Activated gamma-delta T cell treated with anti-CD3 and anti-CD28 coated beads, Interleukin-2, amount 50 U/mL, for 16 hours (primary cell): ENCODE measurements around the gene CAMKMT.

Experiments used
- DNase-seq: peaks from one replicate; pipeline ENCODE4 v3.0.0-alpha.2; 2020; ENCODE audit warnings: low read depth

Gene CAMKMT

DNA sequence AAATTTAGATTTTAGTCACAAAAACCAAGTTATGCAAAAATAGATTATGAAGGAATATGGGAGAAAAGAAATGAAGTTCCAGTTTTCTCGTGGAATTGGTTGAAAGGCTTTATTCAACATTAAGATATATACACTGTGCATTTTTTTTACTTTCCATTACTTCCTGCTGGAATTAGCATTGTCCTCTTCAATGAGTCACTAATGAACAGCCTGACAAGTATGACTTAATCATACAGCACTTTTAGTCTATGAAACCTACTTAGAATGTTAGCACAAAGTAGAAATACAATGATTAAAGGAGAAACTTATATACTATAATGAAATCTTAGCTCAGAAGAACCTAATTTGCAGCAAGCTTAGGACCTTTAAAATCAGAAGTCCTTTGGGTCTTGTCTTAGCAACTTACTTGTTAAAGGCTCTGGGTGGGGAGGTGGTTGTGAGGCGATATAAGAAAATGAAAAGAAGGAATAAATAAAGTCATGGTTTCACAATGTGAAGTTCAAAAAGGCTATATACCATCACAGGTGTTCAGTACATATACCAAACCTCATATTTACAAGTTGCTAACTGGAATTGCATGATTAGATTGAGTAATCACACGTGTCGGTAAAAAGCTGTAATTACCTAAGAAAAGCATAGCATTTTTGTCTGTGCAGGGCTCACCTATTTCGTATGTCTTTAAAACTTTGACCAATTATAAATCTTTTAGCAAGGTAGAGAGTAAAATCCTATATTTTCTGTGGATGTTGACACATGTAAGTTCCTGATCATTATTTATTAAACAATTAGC, 236.8 kb downstream of the CAMKMT start:
- no peak for DNase-seq

DNA sequence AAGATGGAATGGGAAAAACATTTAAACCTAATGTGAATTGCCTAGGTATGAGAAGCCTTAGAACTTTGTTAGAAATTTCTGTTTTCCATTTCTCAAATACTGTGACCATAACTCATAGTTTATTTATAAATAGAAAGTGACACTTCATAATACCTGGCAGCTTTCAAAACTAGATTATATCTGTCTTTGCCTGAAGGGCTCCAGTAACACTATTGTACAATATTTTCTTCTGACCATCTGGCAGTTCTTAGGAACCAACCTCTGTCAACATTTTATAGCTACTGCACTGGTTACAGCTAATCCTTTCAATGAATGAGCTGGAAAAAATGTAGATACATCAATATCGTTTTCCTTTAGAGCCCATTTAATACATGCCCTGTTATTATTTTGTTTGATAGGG, 237.4 kb downstream of the CAMKMT start:
- DNase-seq: no peak

DNA sequence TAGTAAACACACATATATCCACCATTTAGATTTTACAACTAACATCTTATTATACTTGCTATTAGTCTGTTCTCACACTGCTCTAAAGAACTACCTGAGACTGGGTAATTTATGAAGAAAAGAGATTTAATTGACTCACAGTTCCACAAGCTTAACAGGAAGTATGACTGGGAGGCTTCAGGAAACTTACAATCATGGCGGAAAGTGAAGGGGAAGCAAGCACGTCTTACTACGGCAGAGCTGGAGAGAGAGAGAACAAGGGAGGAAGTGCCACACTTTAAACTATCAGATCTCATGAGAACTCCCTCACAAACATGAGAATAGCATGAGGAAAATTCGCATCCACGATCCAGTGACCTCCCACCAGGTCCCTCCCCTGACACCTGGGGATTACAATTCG, 240.7 kb downstream of the CAMKMT start:
- no peak for DNase-seq

DNA sequence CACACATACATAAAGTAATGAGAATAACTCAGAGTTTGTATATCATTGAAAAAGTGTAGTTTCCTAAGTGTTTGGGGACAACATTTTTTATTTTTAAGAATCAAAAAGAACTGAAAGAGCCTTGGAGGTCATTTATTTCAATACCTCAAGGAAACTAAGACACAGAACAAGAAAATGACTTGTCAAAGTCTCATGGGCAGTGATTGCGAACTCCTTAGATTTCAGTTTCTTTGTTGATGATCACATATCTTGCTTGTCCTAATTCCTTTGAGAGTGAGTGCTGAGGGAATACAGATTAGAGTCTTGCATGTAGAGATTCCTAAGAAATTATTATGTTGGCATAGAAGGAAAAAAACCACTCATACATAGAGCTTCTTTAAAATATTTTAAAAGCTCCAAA, 243.8 kb downstream of the CAMKMT start:
- DNase-seq: no peak

DNA sequence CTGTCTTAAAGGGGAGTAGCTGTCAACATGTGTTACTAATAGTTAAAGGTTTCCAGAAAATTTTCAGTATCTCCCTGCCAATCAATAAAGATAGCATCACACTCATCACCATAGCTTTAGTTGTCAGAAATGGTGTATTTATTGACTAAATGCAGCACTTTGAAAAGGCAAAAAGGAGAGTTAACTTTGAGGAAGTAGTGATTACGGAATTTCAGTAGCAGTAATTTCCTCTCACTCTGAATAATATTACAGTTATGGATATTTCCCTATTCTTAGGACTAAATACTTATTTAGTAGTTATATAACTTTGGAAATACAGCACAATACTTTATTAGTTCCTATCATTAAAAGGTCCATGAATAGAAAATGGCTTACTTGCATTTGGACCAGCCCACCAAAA, 250.5 kb downstream of the CAMKMT start:
- DNase-seq: no peak

DNA sequence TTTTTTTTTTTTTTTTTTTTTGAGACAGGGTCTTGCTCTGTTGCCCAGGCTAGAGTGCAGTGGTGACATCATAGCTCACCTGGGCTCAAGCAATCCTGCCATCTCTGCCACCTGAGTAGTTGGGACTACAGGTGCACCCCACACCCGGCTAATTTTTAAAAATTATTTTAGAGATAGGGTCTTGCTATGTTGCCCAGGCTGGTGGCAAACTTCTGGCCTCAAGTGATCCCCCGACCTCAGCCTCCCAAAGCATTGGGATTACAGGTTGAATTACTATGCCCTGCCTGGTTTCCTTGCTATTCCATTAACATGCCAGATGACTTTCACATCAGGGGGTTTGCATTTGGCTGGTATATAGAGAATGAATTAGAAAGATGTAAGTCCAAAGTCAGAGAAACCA, 253.2 kb downstream of the CAMKMT start:
- no peak for DNase-seq

DNA sequence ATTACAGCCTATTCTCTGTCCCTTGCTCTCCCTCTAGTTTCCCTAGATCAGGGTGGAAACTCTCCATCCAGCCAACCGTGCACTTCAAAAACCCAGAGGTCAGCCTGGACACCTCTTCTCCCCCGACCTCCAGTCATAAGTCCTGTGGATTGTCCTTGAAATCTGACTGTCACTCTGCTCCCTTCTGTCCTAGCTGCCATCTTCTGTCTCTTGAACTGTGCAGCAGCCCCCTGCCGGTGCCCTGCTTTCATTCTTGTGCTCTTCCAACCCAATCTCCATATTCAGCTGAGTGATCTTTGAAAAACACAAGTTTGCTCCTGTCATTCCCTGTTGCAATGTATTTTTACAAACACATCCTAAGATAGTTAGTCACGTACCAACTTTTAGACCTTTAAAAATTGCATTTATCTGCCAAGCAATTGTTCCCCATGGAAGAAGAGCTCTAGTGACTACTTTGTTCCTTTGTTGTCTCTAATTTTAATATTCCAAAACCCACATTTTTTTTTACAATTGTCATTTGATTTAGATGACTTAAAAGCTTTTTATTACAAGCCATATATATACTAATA, 254.3 kb downstream of the CAMKMT start:
- no peak for DNase-seq

DNA sequence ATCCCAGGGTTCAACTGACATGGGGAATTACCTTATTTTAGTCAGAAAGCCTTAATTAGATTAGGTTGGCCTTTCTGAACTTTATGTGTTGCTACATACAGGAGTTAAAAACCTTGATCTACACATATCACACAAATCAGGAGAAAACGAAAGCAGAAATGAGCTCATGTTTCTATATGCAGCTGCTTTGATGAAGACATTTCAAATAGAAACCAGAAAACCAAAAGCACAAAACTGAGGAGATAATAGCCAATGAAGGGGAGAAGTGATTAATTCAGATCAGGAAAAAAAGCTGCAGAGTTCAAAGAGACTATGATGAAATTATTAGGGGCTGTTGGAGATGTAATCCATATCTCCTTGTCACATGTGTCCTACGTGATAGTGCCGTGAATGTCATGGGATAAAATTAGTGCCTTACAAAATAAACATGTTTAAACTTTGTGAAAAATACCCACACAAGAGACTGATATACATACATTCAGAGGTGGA, 255.0 kb downstream of the CAMKMT start:
- no peak for DNase-seq

DNA sequence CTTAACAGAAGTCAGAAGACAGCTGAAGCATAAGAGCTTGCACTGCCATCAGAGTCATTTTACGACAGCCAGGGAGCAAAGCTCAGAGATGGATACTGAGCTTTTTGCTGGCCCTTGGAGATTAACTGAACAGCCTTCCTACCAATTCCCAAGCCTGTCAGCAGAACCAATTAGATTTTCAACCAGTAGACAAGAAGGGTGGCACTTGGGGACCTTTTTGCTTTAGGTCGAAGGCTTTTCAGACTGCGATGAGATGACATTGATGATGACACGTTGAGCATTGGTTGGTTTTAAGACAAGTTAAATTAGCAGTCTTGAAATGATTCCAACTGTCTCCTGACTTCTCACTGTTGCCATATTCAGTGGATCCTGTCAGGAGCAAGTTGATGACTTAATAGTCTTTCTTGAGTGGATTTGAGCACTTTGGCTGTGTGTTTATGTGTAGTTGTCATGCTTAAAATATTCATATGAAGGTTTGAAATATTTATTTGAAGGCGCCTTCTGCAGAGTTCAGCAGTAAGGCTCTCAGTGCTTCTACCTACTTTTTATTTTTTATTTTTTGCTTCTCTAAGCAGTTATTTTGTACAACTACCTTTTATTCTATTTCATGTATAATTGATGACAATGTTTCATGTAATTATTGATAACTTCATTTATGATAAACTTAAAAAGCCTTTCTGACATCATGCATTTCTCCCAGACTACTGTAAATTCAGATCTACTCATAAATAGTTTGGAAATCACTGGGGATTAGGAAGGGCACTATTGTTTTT, 256.7 kb downstream of the CAMKMT start:
- no peak for DNase-seq

DNA sequence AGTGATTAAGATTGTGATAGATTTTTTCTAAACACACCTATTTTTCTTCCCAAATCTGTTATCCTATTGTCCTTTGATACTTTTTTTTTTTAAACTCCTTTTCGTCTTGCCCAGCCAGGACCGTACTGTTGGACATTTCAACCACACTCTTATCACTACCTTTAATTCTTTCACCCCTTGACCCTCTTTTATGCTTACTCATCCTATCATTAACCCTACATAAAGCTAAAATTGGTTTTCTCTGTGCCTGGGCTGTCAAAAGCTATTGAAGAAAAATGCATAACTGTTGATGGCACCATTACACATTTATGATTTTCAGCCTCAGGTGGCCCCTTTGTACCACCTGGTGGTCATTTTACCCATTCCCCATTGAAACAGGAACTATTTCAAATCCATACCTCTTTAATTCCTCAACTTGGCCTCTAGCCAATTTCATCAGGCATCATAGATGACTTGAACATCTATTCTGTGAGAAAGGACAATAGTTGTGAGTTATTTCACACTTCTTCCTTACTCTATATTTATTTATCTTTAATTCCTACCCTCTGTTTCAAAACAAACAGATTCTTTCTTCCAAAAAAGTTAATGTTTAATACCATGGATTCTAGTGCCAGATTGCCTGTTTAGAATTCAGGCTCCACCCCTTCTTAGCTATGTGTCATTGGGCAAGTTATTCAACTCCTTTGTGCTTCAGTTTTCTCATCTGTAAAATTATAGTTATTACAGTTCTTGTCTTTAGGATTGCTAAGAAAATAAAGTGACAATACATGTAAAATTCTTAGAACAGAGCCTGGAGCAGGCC, 258.6 kb downstream of the CAMKMT start:
- DNase-seq: no peak

DNA sequence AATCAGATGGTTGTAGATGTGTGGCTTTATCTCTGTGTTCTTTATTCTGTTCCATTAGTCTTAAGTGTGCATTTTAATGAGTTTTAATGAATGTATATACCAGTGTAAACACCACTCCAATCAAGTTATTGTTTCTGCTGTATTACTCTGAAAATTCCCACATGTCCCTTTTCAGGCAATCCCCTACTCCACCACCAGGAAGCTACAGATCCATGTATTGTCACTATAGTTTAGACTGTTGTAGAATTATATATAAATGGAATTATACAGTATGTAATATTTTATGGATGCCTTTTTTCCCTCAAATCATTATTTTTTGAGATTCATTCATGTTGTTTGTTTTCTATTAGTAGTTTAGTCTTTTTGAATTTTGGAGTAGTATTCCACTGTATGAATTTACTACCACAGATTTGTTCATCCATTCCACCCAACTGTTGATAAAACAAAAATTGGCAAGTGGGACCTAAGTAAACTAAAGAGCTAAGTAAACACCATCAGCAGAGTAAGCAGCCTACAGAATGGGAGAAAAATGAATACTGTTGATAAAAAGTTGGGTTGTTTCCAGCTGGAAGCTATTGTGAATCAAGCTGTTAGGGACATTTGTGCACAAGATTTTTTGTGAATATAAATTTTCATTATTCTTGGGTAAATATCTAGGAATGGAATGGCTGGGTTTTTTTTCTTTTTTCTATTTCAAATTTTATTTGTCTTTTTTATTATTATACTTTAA, 262.0 kb downstream of the CAMKMT start:
- no peak for DNase-seq

DNA sequence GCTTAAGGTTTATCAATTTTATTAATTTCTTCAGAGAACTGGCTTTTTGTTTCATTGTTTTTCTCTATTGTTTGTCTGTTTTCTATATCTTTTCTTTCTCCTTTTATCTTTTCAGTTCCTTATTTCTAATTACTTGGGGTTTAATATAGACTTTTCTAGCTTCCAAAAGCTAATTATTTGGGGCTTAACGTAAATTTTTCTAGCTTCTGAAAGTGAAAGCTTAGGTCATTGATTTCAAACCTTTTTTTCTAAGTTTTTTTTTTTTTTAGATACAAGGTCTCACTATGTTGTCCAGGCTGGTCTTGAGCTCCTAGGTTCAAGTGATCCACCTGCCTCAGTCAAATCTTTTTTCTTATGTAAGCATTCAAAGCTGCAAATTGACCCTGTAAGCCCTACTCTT, 266.6 kb downstream of the CAMKMT start:
- no peak for DNase-seq

DNA sequence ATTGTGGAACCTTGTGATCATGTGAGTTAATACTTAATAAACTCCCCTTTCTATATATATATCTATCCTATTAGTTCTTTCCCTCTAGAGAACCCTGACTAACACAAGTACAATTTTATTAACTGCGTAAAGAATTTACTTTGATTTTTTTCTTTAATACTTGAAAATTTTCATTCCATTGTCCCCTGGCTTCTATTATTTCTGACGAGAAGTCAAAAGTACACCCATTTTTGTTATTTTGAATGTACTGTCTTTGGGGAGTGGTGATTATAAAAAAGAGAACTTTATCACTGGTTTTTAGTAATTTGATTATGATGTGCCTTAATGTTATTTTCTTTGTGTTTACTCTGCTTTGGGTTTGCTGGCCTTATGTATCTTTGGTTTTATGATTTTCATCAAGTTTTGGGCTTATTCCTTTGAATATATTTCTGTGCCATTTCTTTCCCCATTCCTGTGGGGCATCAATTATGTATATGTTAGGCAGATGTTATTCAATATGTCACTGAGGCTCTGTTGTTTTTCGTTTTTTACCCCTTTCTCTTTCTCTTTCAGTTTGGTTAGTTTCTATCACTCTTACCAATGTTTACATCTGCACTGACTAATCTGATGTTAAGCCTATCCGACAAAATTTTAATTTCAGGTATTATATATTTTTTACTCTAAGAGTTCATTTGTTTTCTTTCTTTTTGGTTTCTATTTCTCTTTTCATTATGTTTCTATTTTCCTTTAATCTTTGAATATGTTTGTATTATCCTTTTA, 271.4 kb downstream of the CAMKMT start:
- no peak for DNase-seq

DNA sequence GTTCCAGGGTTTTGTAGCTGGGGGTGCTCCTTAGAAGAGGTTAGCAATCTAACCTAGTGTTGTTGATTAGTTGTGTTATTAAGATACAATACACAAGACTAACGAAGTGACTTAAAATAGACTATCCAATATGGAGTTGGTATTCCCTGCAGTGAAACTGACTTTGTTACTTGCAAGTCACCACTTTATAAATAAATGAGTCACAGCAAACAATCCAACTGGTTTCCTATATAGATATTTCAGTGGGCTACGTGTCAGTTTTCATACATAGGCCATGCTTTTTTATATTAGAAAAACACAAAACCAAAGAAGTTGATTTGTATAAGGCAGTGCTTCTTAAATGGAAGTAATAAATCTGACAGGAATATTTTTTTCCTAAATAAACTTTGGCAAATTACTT, 274.0 kb downstream of the CAMKMT start:
- DNase-seq: no peak

DNA sequence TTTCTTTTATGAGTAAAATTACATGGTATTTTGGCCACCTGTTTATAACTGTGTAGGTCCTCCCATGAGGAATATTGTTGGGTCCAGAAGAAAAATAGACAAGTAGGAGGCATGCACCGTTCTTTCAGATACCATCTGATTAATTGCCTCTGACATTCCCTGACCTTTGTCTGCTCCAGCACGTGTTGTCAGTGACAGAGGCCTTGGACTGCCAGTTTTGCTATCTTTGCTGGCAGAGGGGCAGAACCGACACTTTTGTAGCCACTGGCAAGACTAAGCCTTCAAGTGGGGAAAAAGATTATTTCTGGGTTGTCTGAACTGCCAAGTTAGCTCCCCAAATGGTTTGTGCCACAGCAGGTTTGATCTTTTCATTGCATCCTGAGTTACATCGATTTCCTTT, 276.9 kb downstream of the CAMKMT start:
- DNase-seq: no peak

DNA sequence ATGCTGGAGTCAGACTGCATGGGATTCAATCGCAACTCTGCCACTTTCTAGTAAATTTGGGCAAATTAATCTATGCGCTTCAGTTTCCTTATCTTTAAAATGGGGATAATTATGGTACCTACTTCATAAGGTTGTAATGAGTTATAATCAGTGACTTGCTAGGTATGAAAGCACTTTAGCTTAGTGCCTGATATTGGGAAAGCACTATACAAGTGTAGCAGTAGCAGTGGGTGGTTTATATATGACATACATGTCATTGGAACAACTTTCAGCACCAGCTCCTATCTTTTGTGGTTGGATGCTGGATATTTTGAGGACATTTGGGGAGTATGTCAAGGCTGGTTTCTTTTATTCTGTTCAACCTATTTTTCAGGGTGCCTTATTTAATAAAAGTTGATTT, 277.7 kb downstream of the CAMKMT start:
- DNase-seq: no peak

DNA sequence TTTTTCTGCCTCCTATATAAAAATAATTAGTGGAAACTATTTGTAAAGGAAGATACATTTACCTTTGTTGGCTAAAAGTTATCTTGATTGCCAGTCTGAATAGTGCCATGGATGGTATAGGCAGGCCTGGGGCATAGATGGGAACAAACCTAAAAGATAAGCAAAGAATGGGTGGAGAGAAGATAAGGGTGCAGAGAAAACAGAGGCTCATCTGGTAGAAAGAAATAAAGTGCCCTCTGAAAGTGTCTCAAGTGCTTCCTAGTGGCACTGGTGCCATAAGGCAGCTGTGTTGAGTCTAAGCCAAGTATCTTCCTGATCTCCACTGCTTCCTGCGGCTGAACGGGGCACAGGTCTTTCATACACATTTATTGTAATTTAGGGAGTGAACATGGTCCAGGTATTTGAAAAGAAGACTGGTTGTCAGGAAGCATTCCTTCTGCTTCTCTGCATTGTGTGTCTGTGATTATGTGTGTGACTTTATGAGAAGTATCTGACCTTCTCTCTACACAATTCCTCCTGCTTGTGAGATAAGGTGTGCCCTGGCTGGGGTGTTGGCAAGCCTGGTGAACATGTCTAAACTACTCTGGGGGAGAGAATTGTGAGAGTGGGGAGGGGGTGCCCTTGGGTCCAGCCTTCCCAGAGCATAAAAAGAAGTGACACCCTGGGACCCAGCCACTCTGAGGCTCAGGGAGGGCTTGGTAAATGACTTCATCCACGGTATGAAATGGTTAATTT, 280.5 kb downstream of the CAMKMT start:
- DNase-seq: no peak

DNA sequence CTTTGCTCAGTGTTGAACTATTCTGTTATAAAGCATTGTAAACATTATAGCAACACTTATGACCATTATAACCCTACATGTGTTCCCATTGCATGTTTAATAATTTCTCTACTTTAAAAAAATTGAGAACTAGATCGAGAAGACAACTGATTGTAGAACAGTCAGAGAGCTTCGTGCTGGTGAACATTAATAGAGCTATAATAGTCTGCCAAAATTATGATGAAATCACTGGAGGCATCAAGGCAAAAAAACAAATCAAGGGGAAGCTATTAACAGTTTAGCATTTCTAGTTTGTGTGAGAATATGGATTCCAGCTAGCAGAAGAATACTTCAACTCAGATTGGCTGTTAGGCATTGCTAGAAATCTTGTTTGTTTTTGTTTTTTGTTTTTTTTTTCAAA, 284.2 kb downstream of the CAMKMT start:
- no peak for DNase-seq

DNA sequence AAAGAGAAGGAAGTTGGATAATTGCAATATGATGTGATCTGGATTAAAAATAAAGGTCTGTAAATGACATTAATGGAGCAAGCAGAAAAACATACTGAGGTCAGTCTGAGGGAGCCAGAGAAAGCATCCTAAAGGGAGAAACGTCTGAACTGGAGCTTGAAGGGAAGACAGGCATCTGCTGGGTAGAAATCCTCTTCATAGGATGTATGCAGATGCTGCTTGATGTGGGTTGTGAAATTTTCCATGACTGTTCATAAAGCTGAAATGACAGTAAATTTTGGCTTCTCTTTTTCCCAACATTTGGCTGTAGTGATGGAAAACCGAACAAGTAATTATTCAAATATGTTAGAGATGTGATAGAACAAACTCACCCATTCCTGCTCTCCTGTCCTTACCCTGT, 287.6 kb downstream of the CAMKMT start:
- no peak for DNase-seq

DNA sequence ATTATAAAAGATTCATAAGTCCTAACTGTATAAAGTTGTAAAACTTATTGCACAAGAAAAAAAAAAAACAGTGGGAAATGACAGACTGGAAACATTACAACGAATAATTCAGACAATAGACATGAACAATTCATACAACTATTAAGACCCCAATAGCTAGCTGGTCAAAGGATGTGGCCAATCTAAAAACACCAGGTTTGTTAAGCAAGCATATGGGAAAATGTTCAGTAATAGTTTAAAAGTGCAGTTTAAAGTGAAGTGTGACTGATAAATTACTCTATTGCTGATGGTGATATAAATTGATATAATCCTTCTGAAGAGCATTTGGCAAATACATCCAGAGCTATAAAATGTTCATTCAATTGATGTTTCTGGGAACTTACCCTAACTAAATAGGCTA, 289.0 kb downstream of the CAMKMT start:
- DNase-seq: no peak
